Gastrocnemius medialis (tissue), 4 donors: ENCODE results near the gene ACTA2.

Experiments
- POLR2A ChIP-seq, 2 donors: fragments of 450-650 bp; IDR thresholded peaks; one replicate each; pipeline ENCODE4 v1.6.1; 2017; ENCODE audit warnings: antibody characterized with exemption in 2 of 2, mild to moderate bottlenecking in 2 of 2, moderate library complexity in 2 of 2
- TF ChIP-seq, protein P1 (sequence below), 5 experiments: fragments of 450-650 bp in 3 of 5; fragments of 200-600 bp in 2 of 5; sonication (generic) in 2 of 5; IDR thresholded peaks in 4 of 5; conservative IDR thresholded peaks in 1 of 5; 1 replicate in 4 of 5; 2 replicates in 1 of 5; pipeline ENCODE4 v1.5.1; 2016 to 2019; ENCODE audit warnings: antibody characterized with exemption in 5 of 5, mild to moderate bottlenecking in 3 of 5, moderate library complexity in 3 of 5

DNA sequence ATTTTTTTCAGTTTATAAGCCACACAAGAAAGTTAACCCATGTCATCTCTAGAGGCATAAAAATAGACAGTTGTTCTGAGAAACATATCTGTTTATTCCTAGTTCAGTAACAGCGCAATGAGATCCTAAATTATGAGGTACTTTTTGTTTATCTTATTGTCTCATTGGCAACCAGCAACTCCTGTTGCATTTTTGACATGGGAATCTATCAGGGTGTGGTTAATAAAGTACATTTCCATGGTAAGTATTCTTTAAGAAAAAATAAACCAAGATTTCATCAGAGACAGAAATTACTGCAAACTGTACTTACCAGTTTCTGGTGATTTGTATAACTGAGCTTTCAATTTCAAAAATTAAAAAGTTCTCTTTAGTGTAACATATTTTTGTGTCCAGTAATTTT lies 47.1 kb upstream of the ACTA2 start:
- TF ChIP-seq, protein P1, sequence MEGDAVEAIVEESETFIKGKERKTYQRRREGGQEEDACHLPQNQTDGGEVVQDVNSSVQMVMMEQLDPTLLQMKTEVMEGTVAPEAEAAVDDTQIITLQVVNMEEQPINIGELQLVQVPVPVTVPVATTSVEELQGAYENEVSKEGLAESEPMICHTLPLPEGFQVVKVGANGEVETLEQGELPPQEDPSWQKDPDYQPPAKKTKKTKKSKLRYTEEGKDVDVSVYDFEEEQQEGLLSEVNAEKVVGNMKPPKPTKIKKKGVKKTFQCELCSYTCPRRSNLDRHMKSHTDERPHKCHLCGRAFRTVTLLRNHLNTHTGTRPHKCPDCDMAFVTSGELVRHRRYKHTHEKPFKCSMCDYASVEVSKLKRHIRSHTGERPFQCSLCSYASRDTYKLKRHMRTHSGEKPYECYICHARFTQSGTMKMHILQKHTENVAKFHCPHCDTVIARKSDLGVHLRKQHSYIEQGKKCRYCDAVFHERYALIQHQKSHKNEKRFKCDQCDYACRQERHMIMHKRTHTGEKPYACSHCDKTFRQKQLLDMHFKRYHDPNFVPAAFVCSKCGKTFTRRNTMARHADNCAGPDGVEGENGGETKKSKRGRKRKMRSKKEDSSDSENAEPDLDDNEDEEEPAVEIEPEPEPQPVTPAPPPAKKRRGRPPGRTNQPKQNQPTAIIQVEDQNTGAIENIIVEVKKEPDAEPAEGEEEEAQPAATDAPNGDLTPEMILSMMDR (IDR thresholded peaks at IDR 0.05 in 4 of 5, conservative IDR thresholded peaks at IDR 0.05 in 1 of 5): no peak
- TF ChIP-seq POLR2A (IDR thresholded peaks at IDR 0.05): no peak
